ENCODE data around the gene SYNGR1. TPM values are rescaled to one million over a fixed set of nuclear protein-coding genes. Genes with fewer than 3 reads are reported as not detected.
A peak's percentile ranks its signal among the peaks of the same experiment; 100 is the strongest.

SYNGR1 gene
- total and polyA plus RNA-seq, 2 experiments from 2014 or later = 61.8 to 81.9 TPM

GRCh38 chr22:39348909-39349505 lies 784 bp upstream of the SYNGR1 start:
- Histone ChIP-seq H3K4me3 (peak overlapping the region; percentile 37), H3K4me1 (ENCODE audit: low read depth) (peaks cover 7% of the 10 kb centered on the region), H3K27ac (no peak overlapping the region), H3K27me3 (no peaks in the 10 kb centered on the region), H3K9me3 (ENCODE audit: low read depth) (no peaks in the 10 kb centered on the region), H3K36me3 (no peaks in the 10 kb centered on the region)
- TF ChIP-seq CTCF (IDR thresholded peaks at IDR 0.05; ENCODE audit: low read depth, low read length) = no peak
- no peak for DNase-seq (ENCODE audit: low read depth in 1 of 2, low spot score in 1 of 2)

- no peaks in the 10 kb centered on the region for H3K9me3 ChIP-seq (ENCODE audit: low read depth)
- H3K27me3 ChIP-seq = no peaks in the 10 kb centered on the region
- no peak overlapping the region for H3K27ac ChIP-seq
Observed at GRCh38 chr22:39349506-39349966, 255 bp upstream of the SYNGR1 start.

GRCh38 chr22:39350757-39351688 lies 1.2 kb downstream of the SYNGR1 start:
- no peaks in the 10 kb centered on the region for H3K27me3 ChIP-seq
- peak overlapping the region; percentile 64 for H3K4me3 ChIP-seq
- no peaks in the 10 kb centered on the region for H3K36me3 ChIP-seq
- TF ChIP-seq CTCF (IDR thresholded peaks at IDR 0.05; ENCODE audit: low read depth, low read length) = no peak
- no peaks in the 10 kb centered on the region for H3K9me3 ChIP-seq (ENCODE audit: low read depth)
- H3K27ac ChIP-seq = peak overlapping the region; percentile 69
- peaks cover 7% of the 10 kb centered on the region for H3K4me1 ChIP-seq (ENCODE audit: low read depth)
- DNase-seq (ENCODE audit: low read depth in 1 of 2, low spot score in 1 of 2) = no peak

More at GRCh38 chr22:39349506-39349966, 255 bp upstream of the SYNGR1 start:
- DNase-seq (ENCODE audit: low read depth in 1 of 2, low spot score in 1 of 2) = peak; percentile 26 to 71
- Histone ChIP-seq H3K36me3 (no peaks in the 10 kb centered on the region), H3K4me1 (ENCODE audit: low read depth) (peaks cover 7% of the 10 kb centered on the region), H3K4me3 (peak overlapping the region; percentile 64)
- no peak for TF ChIP-seq CTCF (IDR thresholded peaks at IDR 0.05; ENCODE audit: low read depth, low read length)

- peak in 1 of 2 donors; percentile 43 for DNase-seq (ENCODE audit: low read depth in 1 of 2, low spot score in 1 of 2)
- no peaks in the 10 kb centered on the region for H3K27me3 ChIP-seq
- peaks cover 7% of the 10 kb centered on the region for H3K4me1 ChIP-seq (ENCODE audit: low read depth)
- H3K4me3 ChIP-seq = no peak overlapping the region
- no peaks in the 10 kb centered on the region for H3K36me3 ChIP-seq
- TF ChIP-seq CTCF (IDR thresholded peaks at IDR 0.05; ENCODE audit: low read depth, low read length) = no peak
- H3K9me3 ChIP-seq (ENCODE audit: low read depth) = no peaks in the 10 kb centered on the region
- peak overlapping the region; percentile 69 for H3K27ac ChIP-seq
Observed at GRCh38 chr22:39351689-39352214, 2.0 kb downstream of the SYNGR1 start.

GRCh38 chr22:39352306-39352891 lies 2.6 kb downstream of the SYNGR1 start:
- Histone ChIP-seq H3K27ac (no peak overlapping the region), H3K9me3 (ENCODE audit: low read depth) (no peaks in the 10 kb centered on the region), H3K27me3 (no peaks in the 10 kb centered on the region), H3K36me3 (no peaks in the 10 kb centered on the region), H3K4me1 (ENCODE audit: low read depth) (peaks cover 7% of the 10 kb centered on the region), H3K4me3 (no peak overlapping the region)
- TF ChIP-seq CTCF (IDR thresholded peaks at IDR 0.05; ENCODE audit: low read depth, low read length) = no peak
- no peak for DNase-seq (ENCODE audit: low read depth in 1 of 2, low spot score in 1 of 2)

All from cardiac muscle cell (in vitro differentiated cells and primary cell).